H9 (cell line): ENCODE results near the gene ZMYND8. TPM values are rescaled to one million over a fixed set of nuclear protein-coding genes. Genes with fewer than 3 reads are reported as not detected.

ENCODE experiments used
- DNase-seq: peaks from one replicate; pipeline ENCODE4 v3.0.0-alpha.2; 2017
- H2AFZ ChIP-seq: one replicate; pipeline ENCODE4 v1.6.1; 2013; ENCODE audit warnings: mild to moderate bottlenecking, low read length, control low read depth, moderate library complexity
- H2AK5ac ChIP-seq: 2 replicates; pipeline ENCODE4 v1.6.1; 2013; ENCODE audit warnings: low read length, control low read depth, mixed read lengths; ENCODE audit not compliant: insufficient read length
- H2BK120ac ChIP-seq: one replicate; pipeline ENCODE4 v1.6.1; 2013; ENCODE audit warnings: low read depth, mild to moderate bottlenecking, low read length, control low read depth, inconsistent platforms; ENCODE audit not compliant: poor library complexity, severe bottlenecking
- H2BK12ac ChIP-seq: 2 replicates; pipeline ENCODE4 v1.6.1; 2013; ENCODE audit warnings: low read length, control low read depth, mixed read lengths, low read depth; ENCODE audit not compliant: insufficient read length
- H2BK15ac ChIP-seq: 2 replicates; pipeline ENCODE4 v1.6.1; 2013; ENCODE audit warnings: low read depth, low read length, control low read depth
- H2BK20ac ChIP-seq: one replicate; pipeline ENCODE4 v1.6.1; 2013; ENCODE audit warnings: low read depth, mild to moderate bottlenecking, low read length, control low read depth, inconsistent platforms; ENCODE audit not compliant: poor library complexity, severe bottlenecking
- H2BK5ac ChIP-seq: 2 replicates; pipeline ENCODE4 v1.6.1; 2013; ENCODE audit warnings: low read length, control low read depth, mixed read lengths; ENCODE audit not compliant: insufficient read length
- H3K14ac ChIP-seq: 2 replicates; pipeline ENCODE4 v1.6.1; 2013; ENCODE audit warnings: low read length, control low read depth; ENCODE audit not compliant: insufficient read depth
- H3K18ac ChIP-seq: 2 replicates; pipeline ENCODE4 v1.6.1; 2013; ENCODE audit warnings: low read depth, mild to moderate bottlenecking, mixed read lengths, low read length, control low read depth; ENCODE audit not compliant: insufficient read length
- H3K23ac ChIP-seq: 2 replicates; pipeline ENCODE4 v1.6.1; 2013; ENCODE audit warnings: low read length, control low read depth, mixed read lengths, low read depth; ENCODE audit not compliant: insufficient read length
- H3K23me2 ChIP-seq: 2 replicates; pipeline ENCODE4 v1.6.1; 2013; ENCODE audit warnings: low read depth, mild to moderate bottlenecking, mixed read lengths, low read length, control low read depth; ENCODE audit not compliant: insufficient read length, poor library complexity, severe bottlenecking
- H3K27ac ChIP-seq: 2 replicates; pipeline ENCODE4 v1.5.1; 2013; ENCODE audit warnings: low read length, control low read depth, mixed read lengths, low read depth; ENCODE audit not compliant: insufficient read length
- H3K27me3 ChIP-seq: 2 replicates; pipeline ENCODE4 v1.6.1; 2013; ENCODE audit warnings: low read length, control low read depth, inconsistent platforms; ENCODE audit not compliant: insufficient read depth
- H3K4ac ChIP-seq: 2 replicates; pipeline ENCODE4 v1.6.1; 2013; ENCODE audit warnings: low read depth, mild to moderate bottlenecking, control low read depth, inconsistent platforms, low read length, moderate library complexity
- H3K4me1 ChIP-seq: 2 replicates; pipeline ENCODE4 v1.6.1; 2013; ENCODE audit warnings: low read length, control low read depth, inconsistent platforms; ENCODE audit not compliant: insufficient read depth
- H3K4me2 ChIP-seq: 2 replicates; pipeline ENCODE4 v1.6.1; 2013; ENCODE audit warnings: low read length, control low read depth, mixed read lengths; ENCODE audit not compliant: insufficient read length, insufficient read depth
- H3K56ac ChIP-seq: 2 replicates; pipeline ENCODE4 v1.6.1; 2013; ENCODE audit warnings: low read depth, mild to moderate bottlenecking, mixed read lengths, low read length, control low read depth; ENCODE audit not compliant: insufficient read length
- H3K79me1 ChIP-seq: 2 replicates; pipeline ENCODE4 v1.6.1; 2013; ENCODE audit warnings: low read depth, mild to moderate bottlenecking, moderate library complexity, low read length, control low read depth, inconsistent platforms; ENCODE audit not compliant: insufficient read depth, poor library complexity, severe bottlenecking
- H3K79me2 ChIP-seq: 2 replicates; pipeline ENCODE4 v1.6.1; 2013; ENCODE audit warnings: low read length, control low read depth, inconsistent platforms; ENCODE audit not compliant: insufficient read depth
- H3K9ac ChIP-seq: 2 replicates; pipeline ENCODE4 v1.6.1; 2013; ENCODE audit warnings: low read length, control low read depth, mixed read lengths; ENCODE audit not compliant: insufficient read length; ENCODE audit errors: extremely low read depth
- H3K9me3 ChIP-seq: one replicate; pipeline ENCODE4 v1.6.1; 2013; ENCODE audit warnings: low read depth, low read length, inconsistent platforms; ENCODE audit not compliant: control insufficient read depth
- H3T11ph ChIP-seq: one replicate; pipeline ENCODE4 v1.6.1; 2013; ENCODE audit warnings: mild to moderate bottlenecking, low read length, control low read depth, inconsistent platforms
- H4K20me1 ChIP-seq: one replicate; pipeline ENCODE4 v1.6.1; 2013; ENCODE audit not compliant: control insufficient read depth, insufficient read length, insufficient read depth
- H4K5ac ChIP-seq: 2 replicates; pipeline ENCODE4 v1.6.1; 2013; ENCODE audit warnings: low read depth, mild to moderate bottlenecking, mixed read lengths, low read length, control low read depth; ENCODE audit not compliant: insufficient read length
- H4K8ac ChIP-seq: replicated peaks from 2 replicates; pipeline ENCODE4 v1.6.1; 2013; ENCODE audit warnings: low read length, control low read depth, mixed read lengths, low read depth; ENCODE audit not compliant: insufficient read length
- H4K91ac ChIP-seq: 2 replicates; pipeline ENCODE4 v1.6.1; 2013; ENCODE audit warnings: low read depth, mild to moderate bottlenecking, moderate library complexity, mixed read lengths, low read length, control low read depth; ENCODE audit not compliant: insufficient read length
- H3K27ac Mint-ChIP-seq, 3 experiments: 2 replicates in 2 of 3; 3 replicates in 1 of 3; pipeline ENCODE4 v1.8.0; 2020 to 2021; ENCODE audit warnings: mixed read lengths in 3 of 3, mild to moderate bottlenecking in 1 of 3, moderate library complexity in 1 of 3
- H3K27me3 Mint-ChIP-seq: 2 replicates; pipeline ENCODE4 v1.8.0; 2021; ENCODE audit warnings: low read depth, mild to moderate bottlenecking, moderate library complexity, mixed read lengths
- H3K36me3 Mint-ChIP-seq, 3 experiments: 2 replicates in 2 of 3; 3 replicates in 1 of 3; pipeline ENCODE4 v1.8.0; 2020 to 2021; ENCODE audit warnings: low read depth in 3 of 3, mixed read lengths in 3 of 3; ENCODE audit not compliant: insufficient read depth in 1 of 3
- H3K4me1 Mint-ChIP-seq, 2 experiments: 2 replicates each; pipeline ENCODE4 v1.8.0; 2020; ENCODE audit warnings: mixed read lengths in 2 of 2
- H3K4me3 Mint-ChIP-seq, 2 experiments: 2 replicates in 1 of 2; 3 replicates in 1 of 2; pipeline ENCODE4 v1.8.0; 2020 to 2021; ENCODE audit warnings: mild to moderate bottlenecking in 2 of 2, mixed read lengths in 2 of 2, moderate library complexity in 1 of 2
- H3K9me3 Mint-ChIP-seq, 2 experiments: 2 replicates in 1 of 2; 3 replicates in 1 of 2; pipeline ENCODE4 v1.8.0; 2020; ENCODE audit warnings: mild to moderate bottlenecking in 2 of 2, mixed read lengths in 2 of 2, moderate library complexity in 1 of 2
- CTCF ChIP-seq: fragments of 200-600 bp; sonication (generic); conservative IDR thresholded peaks from 3 replicates; pipeline ENCODE4 v1.8.0; 2021; ENCODE audit warnings: antibody characterized with exemption, mild to moderate bottlenecking
- WGBS: extraction: QIAGEN DNeasy Blood & Tissue Kit; methylation state at CpG from one replicate; pipeline ENCODE4 v1.1.7; 2013; ENCODE audit warnings: missing lambda C conversion rate, low lambda C conversion rate, mixed read lengths; ENCODE audit not compliant: insufficient read length; ENCODE audit errors: extremely low coverage; 5-methylcytosine and 5-hydroxymethylcytosine counted together
- total RNA-seq: library from RNA; stranded (reverse); gene quantifications from 2 replicates; pipeline ENCODE4 v1.2.1, GENCODE V29; 2021

The ZMYND8 gene
- total RNA-seq, 1 experiment from 2014 or later, result 158 TPM

GRCh38 chr20:47175493-47175892, 181.0 kb downstream of the ZMYND8 start:
- WGBS, result no CpG with 5 or more reads among the region's 6 CpGs
- Mint-ChIP-seq H3K36me3 (peaks cover 0 to under 1% (median 0%) of the 10 kb centered on the region in 3 experiments; a peak in 1 of 7 replicates), H3K4me3 (no peak overlapping the region), H3K27ac (no peak overlapping the region), H3K4me1 (peaks cover 0 to 9% of the 10 kb centered on the region in 2 experiments; a peak in 2 of 4 replicates), H3K9me3 (no peaks in the 10 kb centered on the region), H3K27me3 (peaks cover 4% of the 10 kb centered on the region)
- H3K14ac ChIP-seq, result no peak overlapping the region
- no peak overlapping the region for H3T11ph ChIP-seq
- H4K5ac ChIP-seq, result no peak overlapping the region
- H3K23ac ChIP-seq, result no peak overlapping the region
- no peak overlapping the region for H2BK20ac ChIP-seq
- no peak overlapping the region for H4K91ac ChIP-seq
- H3K18ac ChIP-seq, result no peak overlapping the region
- H2BK15ac ChIP-seq, result no peak overlapping the region
- H2BK120ac ChIP-seq, result no peak overlapping the region
- no peak overlapping the region for H3K4ac ChIP-seq
- no peaks in the 10 kb centered on the region for H3K4me1 ChIP-seq
- H2BK5ac ChIP-seq, result no peak overlapping the region
- no peak overlapping the region for H3K9ac ChIP-seq
- H3K4me2 ChIP-seq, result no peak overlapping the region
- H3K56ac ChIP-seq, result no peak overlapping the region
- H3K79me2 ChIP-seq, result no peaks in the 10 kb centered on the region
- no peaks in the 10 kb centered on the region for H3K9me3 ChIP-seq
- H3K27ac ChIP-seq, result no peak overlapping the region
- no peak for DNase-seq
- no peak overlapping the region for H2AK5ac ChIP-seq
- no peak overlapping the region for H4K8ac ChIP-seq
- TF ChIP-seq CTCF, result no peak
- no peaks in the 10 kb centered on the region for H4K20me1 ChIP-seq
- H2BK12ac ChIP-seq, result no peak overlapping the region
- no peaks in the 10 kb centered on the region for H3K79me1 ChIP-seq
- no peaks in the 10 kb centered on the region for H3K27me3 ChIP-seq
- no peaks in the 10 kb centered on the region for H3K23me2 ChIP-seq
- H2AFZ ChIP-seq, result no peak overlapping the region
